ENCODE measurements around the gene ZNF300. TPM values are rescaled to one million over a fixed set of nuclear protein-coding genes. Genes with fewer than 3 reads are reported as not detected.

The ZNF300 gene
- total and polyA plus RNA-seq, 10 of the 15 experiments (the other 5 are each of a cell fraction or from before 2014, with no cell fraction given), result 0.03 to 1.5 (median 0.16) TPM; not detected in 1

DNA sequence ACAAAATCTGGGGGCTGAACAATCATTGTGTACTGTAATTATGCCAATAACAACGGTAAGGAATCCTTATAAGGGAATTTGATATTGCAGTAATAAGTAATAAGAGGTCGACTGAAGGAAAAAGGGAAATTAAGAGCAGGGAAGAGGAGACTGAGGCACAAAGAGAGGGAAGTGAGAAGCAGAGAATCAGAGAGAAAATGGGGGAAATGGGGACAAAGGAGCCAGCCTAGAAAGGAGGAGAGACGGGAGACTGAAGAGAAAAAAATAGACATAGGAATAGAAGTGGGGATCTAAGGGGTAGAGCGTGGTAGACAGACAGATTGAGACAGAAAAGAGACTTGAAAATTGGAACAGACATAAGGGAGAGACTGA lies 518 bp upstream of the ZNF300 start (continued):
- TF ChIP-seq, protein P1, sequence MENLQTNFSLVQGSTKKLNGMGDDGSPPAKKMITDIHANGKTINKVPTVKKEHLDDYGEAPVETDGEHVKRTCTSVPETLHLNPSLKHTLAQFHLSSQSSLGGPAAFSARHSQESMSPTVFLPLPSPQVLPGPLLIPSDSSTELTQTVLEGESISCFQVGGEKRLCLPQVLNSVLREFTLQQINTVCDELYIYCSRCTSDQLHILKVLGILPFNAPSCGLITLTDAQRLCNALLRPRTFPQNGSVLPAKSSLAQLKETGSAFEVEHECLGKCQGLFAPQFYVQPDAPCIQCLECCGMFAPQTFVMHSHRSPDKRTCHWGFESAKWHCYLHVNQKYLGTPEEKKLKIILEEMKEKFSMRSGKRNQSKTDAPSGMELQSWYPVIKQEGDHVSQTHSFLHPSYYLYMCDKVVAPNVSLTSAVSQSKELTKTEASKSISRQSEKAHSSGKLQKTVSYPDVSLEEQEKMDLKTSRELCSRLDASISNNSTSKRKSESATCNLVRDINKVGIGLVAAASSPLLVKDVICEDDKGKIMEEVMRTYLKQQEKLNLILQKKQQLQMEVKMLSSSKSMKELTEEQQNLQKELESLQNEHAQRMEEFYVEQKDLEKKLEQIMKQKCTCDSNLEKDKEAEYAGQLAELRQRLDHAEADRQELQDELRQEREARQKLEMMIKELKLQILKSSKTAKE (IDR thresholded peaks at IDR 0.05; ENCODE audit: low read depth, poor library complexity, severe bottlenecking), result no peak
- TF ChIP-seq TAF1 (IDR thresholded peaks at IDR 0.05; ENCODE audit: borderline replicate concordance, low read depth, low read length), result no peak
- TF ChIP-seq KDM1A (IDR thresholded peaks at IDR 0.05; ENCODE audit: borderline replicate concordance), result no peak
- TF ChIP-seq SPI1 (IDR thresholded peaks at IDR 0.05; ENCODE audit: borderline replicate concordance, insufficient read depth, low read depth, low read length), result no peak
- TF ChIP-seq LARP7 (IDR thresholded peaks at IDR 0.05), result no peak

DNA sequence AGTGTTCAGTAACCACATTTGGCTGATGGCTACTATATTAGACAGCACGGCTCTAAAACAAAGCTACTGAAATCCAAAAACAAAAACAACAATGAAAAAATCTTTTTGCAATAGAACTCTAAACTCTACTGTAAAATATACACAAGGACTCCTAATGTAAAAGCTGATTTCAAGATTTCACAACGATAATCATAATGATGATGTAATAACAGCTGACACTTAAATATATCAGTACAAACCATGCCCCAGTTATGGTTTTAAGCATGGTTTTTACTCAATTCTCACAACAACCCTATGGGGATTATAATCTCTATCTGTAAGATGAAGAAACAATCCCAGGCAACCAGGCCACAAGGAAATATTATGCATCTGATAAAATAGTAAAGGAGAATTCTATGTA lies 3.3 kb downstream of the ZNF300 start:
- H3K27me3 ChIP-seq (replicated peaks in 1 of 2; ENCODE audit: control insufficient read depth in 2 of 2, insufficient read depth in 2 of 2, low read length in 1 of 2), result no peaks in the 10 kb centered on the region
- FAIRE-seq (no peak), ATAC-seq (no peak), DNase-seq (ENCODE audit: low read depth, low spot score) (no peak)
- CTCF ChIA-PET, result no interaction called here
- H3K36me3 ChIP-seq (ENCODE audit: control insufficient read depth in 2 of 2, insufficient read depth in 2 of 2, low read length in 1 of 2), result no peaks in the 10 kb centered on the region
- no peak overlapping the region for H3K4me3 ChIP-seq
- no peak overlapping the region for H3K9ac ChIP-seq (ENCODE audit: control insufficient read depth, insufficient read depth, low read length)
- 32% methylated on average over 2 of the region's 2 CpGs for WGBS (ENCODE audit: insufficient coverage, insufficient replicate concordance, low lambda C conversion rate, missing lambda C conversion rate)
- no TSS peak for BruUV-seq (replicated peaks)
- H3K4me2 ChIP-seq (ENCODE audit: control insufficient read depth, insufficient read depth), result no peak overlapping the region
- in situ Hi-C loops (cut with MboI), result no loop called here
- H2AFZ ChIP-seq (ENCODE audit: control insufficient read depth, low read depth, low read length), result no peak overlapping the region
- H3K4me1 ChIP-seq (ENCODE audit: control insufficient read depth, insufficient read depth, low read length), result no peaks in the 10 kb centered on the region
- H3K79me2 ChIP-seq (ENCODE audit: control insufficient read depth, insufficient read depth, low read length), result no peaks in the 10 kb centered on the region
- RAD21 ChIA-PET (ENCODE audit: unreplicated experiment), result no interaction called here
- POLR2A ChIA-PET, result no interaction called here
- H4K20me1 ChIP-seq (ENCODE audit: control insufficient read depth, insufficient read depth), result no peaks in the 10 kb centered on the region
- intact Hi-C loops (cut with micrococcal nuclease; ENCODE audit: unreplicated experiment), result no loop called here
- peaks cover 7% of the 10 kb centered on the region for H3K9me3 ChIP-seq (replicated peaks; ENCODE audit: control insufficient read depth, insufficient read depth, low read length)
- no peak overlapping the region for H3K27ac ChIP-seq (ENCODE audit: control insufficient read depth, insufficient read depth)
- SMC1A ChIA-PET (ENCODE audit: uncharacterized antibody, unreplicated experiment), result no interaction called here
- no peak for TF ChIP-seq HDGF (IDR thresholded peaks at IDR 0.05)
- no peak for TF ChIP-seq EED (IDR thresholded peaks at IDR 0.05; ENCODE audit: low read depth)
- TF ChIP-seq ESRRA (IDR thresholded peaks at IDR 0.05; ENCODE audit: low read length), result no peak
- no peak for TF ChIP-seq DPF2 (IDR thresholded peaks at IDR 0.05)
- TF ChIP-seq, protein P2, sequence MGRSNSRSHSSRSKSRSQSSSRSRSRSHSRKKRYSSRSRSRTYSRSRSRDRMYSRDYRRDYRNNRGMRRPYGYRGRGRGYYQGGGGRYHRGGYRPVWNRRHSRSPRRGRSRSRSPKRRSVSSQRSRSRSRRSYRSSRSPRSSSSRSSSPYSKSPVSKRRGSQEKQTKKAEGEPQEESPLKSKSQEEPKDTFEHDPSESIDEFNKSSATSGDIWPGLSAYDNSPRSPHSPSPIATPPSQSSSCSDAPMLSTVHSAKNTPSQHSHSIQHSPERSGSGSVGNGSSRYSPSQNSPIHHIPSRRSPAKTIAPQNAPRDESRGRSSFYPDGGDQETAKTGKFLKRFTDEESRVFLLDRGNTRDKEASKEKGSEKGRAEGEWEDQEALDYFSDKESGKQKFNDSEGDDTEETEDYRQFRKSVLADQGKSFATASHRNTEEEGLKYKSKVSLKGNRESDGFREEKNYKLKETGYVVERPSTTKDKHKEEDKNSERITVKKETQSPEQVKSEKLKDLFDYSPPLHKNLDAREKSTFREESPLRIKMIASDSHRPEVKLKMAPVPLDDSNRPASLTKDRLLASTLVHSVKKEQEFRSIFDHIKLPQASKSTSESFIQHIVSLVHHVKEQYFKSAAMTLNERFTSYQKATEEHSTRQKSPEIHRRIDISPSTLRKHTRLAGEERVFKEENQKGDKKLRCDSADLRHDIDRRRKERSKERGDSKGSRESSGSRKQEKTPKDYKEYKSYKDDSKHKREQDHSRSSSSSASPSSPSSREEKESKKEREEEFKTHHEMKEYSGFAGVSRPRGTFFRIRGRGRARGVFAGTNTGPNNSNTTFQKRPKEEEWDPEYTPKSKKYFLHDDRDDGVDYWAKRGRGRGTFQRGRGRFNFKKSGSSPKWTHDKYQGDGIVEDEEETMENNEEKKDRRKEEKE (IDR thresholded peaks at IDR 0.05), result no peak
- TF ChIP-seq PAX5 (IDR thresholded peaks at IDR 0.05; ENCODE audit: borderline replicate concordance, low read depth, low read length), result no peak
- no peak for TF ChIP-seq NBN (IDR thresholded peaks at IDR 0.05)
- TF ChIP-seq NRF1 (conservative IDR thresholded peaks at IDR 0.05; ENCODE audit: low read depth, low read length), result no peak
- TF ChIP-seq FOXM1 (IDR thresholded peaks at IDR 0.05; ENCODE audit: low read depth, low read length), result no peak
- TF ChIP-seq ZNF24 (IDR thresholded peaks at IDR 0.05), result no peak
- no peak for TF ChIP-seq ZNF207 (IDR thresholded peaks at IDR 0.05; ENCODE audit: borderline replicate concordance)
- no peak for TF ChIP-seq BRCA1 (IDR thresholded peaks at IDR 0.05; ENCODE audit: low read depth, low read length)
- no peak for TF ChIP-seq STAT3 (IDR thresholded peaks at IDR 0.05; ENCODE audit: low read depth, low read length)
